ENCODE data around the gene WNT8B. TPM values are rescaled to one million over a fixed set of nuclear protein-coding genes. Genes with fewer than 3 reads are reported as not detected.

WNT8B gene
- total RNA-seq, 2 donors from 2014 or later = not detected

- no peaks in the 10 kb centered on the region for H3K27me3 ChIP-seq
- H3K27ac ChIP-seq = peak overlapping the region in 3 of 4 donors; percentile 23 to 66 (median 55)
- H3K36me3 ChIP-seq (replicated peaks in 1 of 2; ENCODE audit: insufficient read depth in 1 of 2, low read depth in 2 of 2) = peaks cover 0 to 11% of the 10 kb centered on the region in 2 donors
- H3K4me3 ChIP-seq = peak overlapping the region; percentile 44 to 91
- ATAC-seq (no peak), DNase-seq (no peak)
- WGBS, 2 donors = 0% methylated on average over 15 to 18 of the region's 18 CpGs
- intact Hi-C loops (cut with DNase I) = no loop called here
- H3K9me3 ChIP-seq = no peaks in the 10 kb centered on the region
- TF ChIP-seq CTCF (IDR thresholded peaks at IDR 0.05) (no peak), POLR2A (IDR thresholded peaks at IDR 0.05) (no peak)
- peaks cover 21% of the 10 kb centered on the region for H3K4me1 ChIP-seq
Measured at GRCh38 chr10:100528921-100529474, 66.2 kb downstream of the WNT8B start.

- Histone ChIP-seq H3K36me3 (replicated peaks in 1 of 2; ENCODE audit: insufficient read depth in 1 of 2, low read depth in 2 of 2) (peaks cover 0 to 9% of the 10 kb centered on the region in 2 donors), H3K4me1 (peaks cover 23% of the 10 kb centered on the region), H3K27ac (peak within 1 kb of the TSS in 3 of 4 donors; percentile 23 to 66 (median 55)), H3K9me3 (no peaks in the 10 kb centered on the region), H3K27me3 (no peaks in the 10 kb centered on the region), H3K4me3 (peak within 1 kb of the TSS; percentile 44 to 91)
- peak in 2 of 7 experiments; percentile 1 to 14 for TF ChIP-seq CTCF (IDR thresholded peaks at IDR 0.05)
- peak in 2 of 3 donors; percentile 54 to 59 for TF ChIP-seq POLR2A (IDR thresholded peaks at IDR 0.05)
- DNase-seq = peak; percentile 88 to 90 (median 89)
- intact Hi-C loops (cut with DNase I) = no loop called here
- ATAC-seq = peak; percentile 84
- 1% methylated on average over 28 to 43 of the region's 43 CpGs for WGBS, 2 donors
Measured at GRCh38 chr10:100529475-100530298, 66.9 kb downstream of the WNT8B start, which contains the start of gene NDUFB8. Gene NDUFB8 (minus strand): TSS chr10:100529871. CDS start chr10:100529851, 20 bp downstream.

DNA sequence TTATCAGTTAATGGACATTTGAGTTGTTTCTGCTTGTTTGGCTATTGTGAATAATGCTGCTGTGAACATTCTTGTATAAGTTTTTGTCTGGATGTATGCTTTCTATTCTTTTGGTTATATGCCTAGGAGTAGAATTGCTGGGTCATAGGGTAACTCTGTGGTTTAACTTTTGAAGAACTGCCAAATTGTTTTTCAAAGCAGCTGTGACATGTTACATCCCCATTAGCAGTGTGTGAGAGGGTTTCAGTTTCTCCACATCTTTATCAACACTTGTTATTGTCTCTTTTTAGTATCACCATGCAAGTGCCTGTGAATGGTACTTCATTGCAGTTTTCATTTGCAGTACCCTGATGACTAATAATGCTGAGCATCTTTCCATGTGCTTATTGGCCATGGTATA is 69.0 kb downstream of the WNT8B start:
- DNase-seq (no peak), ATAC-seq (no peak)
- Histone ChIP-seq H3K4me3 (no peak overlapping the region), H3K36me3 (replicated peaks in 1 of 2; ENCODE audit: insufficient read depth in 1 of 2, low read depth in 2 of 2) (peaks cover 0 to 1% of the 10 kb centered on the region in 2 donors), H3K27ac (no peak overlapping the region), H3K27me3 (no peaks in the 10 kb centered on the region), H3K4me1 (peaks cover 40% of the 10 kb centered on the region), H3K9me3 (no peaks in the 10 kb centered on the region)
- TF ChIP-seq POLR2A (IDR thresholded peaks at IDR 0.05) (no peak), CTCF (IDR thresholded peaks at IDR 0.05) (no peak)
- intact Hi-C loops (cut with DNase I) = no loop called here

Other genes with a start within 250 kb of the WNT8B start
- 10 to 100 TPM in 1 of 2 donors, 1 to 10 TPM in 1; 8.6 to 13.7 TPM for gene CHUK, start 233.4 kb upstream of the WNT8B start, total RNA-seq
- 10 to 100 TPM in 1 of 2 donors, 1 to 10 TPM in 1; 5.6 to 10.1 TPM for gene CWF19L1, start 195.4 kb upstream of the WNT8B start, total RNA-seq
- gene BLOC1S2, start 176.3 kb upstream of the WNT8B start, total RNA-seq = 10 to 100 TPM in 1 of 2 donors, 1 to 10 TPM in 1; 4.3 to 16.1 TPM
- not detected for gene PKD2L1, start 132.8 kb upstream of the WNT8B start, total RNA-seq
- gene SCD, start 115.8 kb upstream of the WNT8B start, total RNA-seq = 100 to 1,000 TPM in 1 of 2 donors, 10 to 100 TPM in 1; 14.3 to 128 TPM
- gene SEC31B, start 56.9 kb downstream of the WNT8B start, total RNA-seq = 1 to 10 TPM; 4.3 to 6.5 TPM
- 10 to 100 TPM; 77.8 to 84.1 TPM for gene NDUFB8, start 66.9 kb downstream of the WNT8B start, total RNA-seq
- 1 to 10 TPM; 7.3 to 9.9 TPM for gene HIF1AN, start 72.9 kb downstream of the WNT8B start, total RNA-seq

Measured in body of pancreas (tissue), 4 donors.